ENCODE results near the gene NMD3. TPM values are rescaled to one million over a fixed set of nuclear protein-coding genes. Genes with fewer than 3 reads are reported as not detected.
"Not testable (repeated sequence)": the region's sequence is repeated elsewhere in the genome, so short reads cannot be mapped to it uniquely, and the experiment has no call there.

The NMD3 gene
- total RNA-seq, 1 donor, result 88.0 TPM

DNA sequence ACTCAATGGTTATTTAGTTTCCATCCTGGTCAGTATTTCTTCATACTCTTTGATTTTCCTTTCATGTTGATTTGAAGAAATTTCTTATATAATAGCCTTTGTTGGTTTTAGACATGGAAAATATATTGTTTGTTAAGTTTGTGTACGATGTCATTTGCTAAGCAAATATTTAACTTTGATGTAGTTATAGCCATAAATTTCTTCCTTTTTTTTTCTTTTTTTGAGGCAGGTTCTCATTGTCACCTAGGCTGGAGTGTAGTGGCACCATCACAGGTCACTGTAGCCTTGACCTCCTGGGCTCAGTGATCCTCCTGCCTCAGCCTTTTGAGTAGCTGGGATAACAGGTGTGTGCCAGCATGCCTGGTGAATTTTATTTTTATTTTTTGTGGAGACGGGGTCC, 51.4 kb downstream of the NMD3 start:
- no peak for TF ChIP-seq CTCF (IDR thresholded peaks at IDR 0.05; ENCODE audit: insufficient read depth, low read length)
- no peak overlapping the region for H3K4me3 ChIP-seq (ENCODE audit: low read depth, low read length)
- DNase-seq (ENCODE audit: low read depth), result no peak

DNA sequence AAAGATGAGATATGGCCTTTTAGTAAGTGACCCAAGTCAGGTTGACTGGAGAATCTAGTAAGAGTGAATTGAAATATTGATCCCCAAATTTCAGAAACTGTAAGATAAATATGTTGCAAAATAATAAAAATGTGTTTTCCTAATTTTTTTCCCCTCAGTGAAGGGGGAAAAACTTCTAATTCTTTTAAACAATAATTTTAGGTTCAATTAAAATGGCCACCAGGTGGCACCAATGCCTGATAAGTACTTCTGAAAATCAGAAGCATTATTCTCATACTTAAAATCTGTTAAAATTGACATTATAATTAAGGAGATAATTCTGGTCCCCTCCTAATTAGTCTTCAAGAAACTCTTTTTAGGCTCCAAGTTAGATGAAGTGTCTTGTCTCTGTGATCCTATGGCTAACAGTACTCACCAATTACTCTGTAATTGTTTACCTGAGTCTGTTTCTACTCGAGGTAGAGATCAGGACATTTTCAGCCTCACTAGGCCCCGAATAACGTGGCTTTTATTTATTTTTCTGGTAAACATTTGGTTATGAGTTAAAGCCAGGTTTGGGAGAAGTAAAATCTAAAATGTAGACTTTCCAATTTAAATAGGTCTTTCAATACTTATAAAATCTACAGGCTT, 52.6 kb downstream of the NMD3 start:
- DNase-seq (ENCODE audit: low read depth), result peak; percentile 75
- TF ChIP-seq CTCF (IDR thresholded peaks at IDR 0.05; ENCODE audit: insufficient read depth, low read length), result peak; percentile 46
- no peak overlapping the region for H3K4me3 ChIP-seq (ENCODE audit: low read depth, low read length)

DNA sequence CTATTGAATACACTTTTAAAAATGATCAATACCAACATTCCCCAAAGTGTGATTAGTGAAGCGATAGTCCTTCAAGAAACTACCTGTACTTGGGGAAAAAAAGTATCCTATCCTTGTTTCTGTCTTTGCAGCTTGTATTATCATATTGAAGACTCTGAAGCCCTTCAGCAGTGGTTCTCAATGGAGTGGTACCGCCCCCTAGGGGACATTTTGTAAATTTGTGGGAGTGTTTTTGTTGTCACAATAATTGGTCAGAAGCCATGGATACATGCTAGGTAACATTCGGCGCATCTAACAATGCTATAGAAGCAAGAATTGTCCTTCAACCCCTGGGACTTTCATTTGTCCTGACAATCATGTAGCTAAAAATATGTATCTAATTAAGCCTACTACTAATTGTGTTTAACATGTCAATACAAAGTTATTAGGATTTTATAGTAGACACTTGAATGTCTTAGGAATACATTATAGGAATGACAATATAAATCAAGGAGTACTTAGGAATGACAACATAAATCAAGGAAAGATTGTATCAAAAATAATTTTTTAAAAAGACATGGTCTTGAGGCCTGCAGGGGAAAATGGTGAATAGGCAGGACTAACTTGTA, 53.7 kb downstream of the NMD3 start:
- peak; percentile 69 for TF ChIP-seq CTCF (IDR thresholded peaks at IDR 0.05; ENCODE audit: insufficient read depth, low read length)
- H3K4me3 ChIP-seq (ENCODE audit: low read depth, low read length), result no peak overlapping the region
- peak; percentile 68 for DNase-seq (ENCODE audit: low read depth)

DNA sequence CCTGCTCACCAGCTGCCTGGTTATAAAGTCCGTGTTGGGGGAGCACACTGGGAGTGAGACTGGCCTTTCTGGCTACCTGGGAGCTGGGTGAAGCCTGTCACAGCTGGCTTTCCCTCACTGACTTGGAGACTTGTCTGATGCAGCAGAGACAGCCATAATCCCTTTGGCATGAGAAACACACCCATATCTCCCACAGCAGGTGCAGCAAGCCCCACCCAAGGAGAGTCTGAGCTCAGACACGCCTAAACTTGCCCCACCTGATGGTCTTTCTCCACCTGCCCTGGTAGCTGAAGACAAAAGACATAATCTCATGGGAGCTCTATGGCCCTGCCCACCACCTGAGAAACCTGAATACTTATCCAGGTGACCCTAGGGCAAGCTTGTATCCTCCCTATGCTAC, 54.8 kb downstream of the NMD3 start:
- DNase-seq (ENCODE audit: low read depth), result no peak
- H3K4me3 ChIP-seq (ENCODE audit: low read depth, low read length), result no peak overlapping the region
- TF ChIP-seq CTCF (IDR thresholded peaks at IDR 0.05; ENCODE audit: insufficient read depth, low read length), result no peak

DNA sequence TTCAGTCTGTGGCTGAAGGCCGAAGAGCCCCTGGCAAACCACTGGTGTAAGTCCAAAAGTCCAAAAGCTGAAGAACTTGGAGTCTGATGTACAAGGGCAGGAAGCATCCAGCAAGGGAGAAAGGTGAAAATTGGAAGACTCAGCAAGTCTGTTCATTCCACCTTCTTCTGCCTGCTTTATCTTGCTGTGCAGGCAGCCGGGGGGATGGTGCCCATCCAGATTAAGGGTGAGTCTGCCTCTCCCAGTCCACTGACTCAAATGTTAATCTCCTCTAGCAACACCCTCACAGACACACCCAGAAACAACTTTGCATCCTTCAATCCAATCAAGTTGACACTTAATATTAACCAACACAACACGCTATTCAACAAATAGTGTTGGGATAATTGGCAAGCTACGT, 61.3 kb downstream of the NMD3 start:
- not testable (repeated sequence) for DNase-seq (ENCODE audit: low read depth); H3K4me3 ChIP-seq (ENCODE audit: low read depth, low read length)

DNA sequence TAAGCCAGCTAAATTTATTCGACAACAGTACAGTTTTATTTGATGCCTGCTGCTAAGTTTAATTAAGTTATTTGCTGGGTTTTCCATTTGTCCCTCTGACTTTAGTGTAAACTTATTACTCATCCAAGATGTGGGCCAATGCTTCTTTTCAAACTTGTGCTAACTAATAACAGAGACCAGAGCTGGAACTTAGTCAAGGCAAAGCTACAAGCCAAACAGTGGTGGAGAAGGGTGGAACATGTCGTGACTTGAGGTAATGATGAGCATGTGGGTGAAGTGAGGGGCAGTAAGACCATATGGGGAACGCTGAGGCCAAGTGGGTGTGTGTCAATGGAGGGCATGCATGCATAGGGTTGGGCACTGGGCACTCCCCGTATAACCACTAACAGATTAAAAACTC, 63.9 kb downstream of the NMD3 start:
- DNase-seq (ENCODE audit: low read depth), result no peak
- H3K4me3 ChIP-seq (ENCODE audit: low read depth, low read length), result no peak overlapping the region
- TF ChIP-seq CTCF (IDR thresholded peaks at IDR 0.05; ENCODE audit: insufficient read depth, low read length), result no peak

- DNase-seq (ENCODE audit: low read depth), result no peak
- no peak for TF ChIP-seq CTCF (IDR thresholded peaks at IDR 0.05; ENCODE audit: insufficient read depth, low read length)
- H3K4me3 ChIP-seq (ENCODE audit: low read depth, low read length), result no peak overlapping the region
Measured at GRCh38 chr3:161289174-161289573, 68.1 kb downstream of the NMD3 start.
